IPS DF 4.7 (cell line): Measurements from ENCODE around the gene AMPD2.
"Not testable (repeated sequence)": the region's sequence is repeated elsewhere in the genome, so short reads cannot be mapped to it uniquely, and the experiment has no call there.

ENCODE experiments used
- DNase-seq: peaks from one replicate; pipeline ENCODE4 v3.0.0-alpha.2; 2013; ENCODE audit warnings: low spot score; ENCODE audit errors: extremely low read depth

The AMPD2 gene

DNA sequence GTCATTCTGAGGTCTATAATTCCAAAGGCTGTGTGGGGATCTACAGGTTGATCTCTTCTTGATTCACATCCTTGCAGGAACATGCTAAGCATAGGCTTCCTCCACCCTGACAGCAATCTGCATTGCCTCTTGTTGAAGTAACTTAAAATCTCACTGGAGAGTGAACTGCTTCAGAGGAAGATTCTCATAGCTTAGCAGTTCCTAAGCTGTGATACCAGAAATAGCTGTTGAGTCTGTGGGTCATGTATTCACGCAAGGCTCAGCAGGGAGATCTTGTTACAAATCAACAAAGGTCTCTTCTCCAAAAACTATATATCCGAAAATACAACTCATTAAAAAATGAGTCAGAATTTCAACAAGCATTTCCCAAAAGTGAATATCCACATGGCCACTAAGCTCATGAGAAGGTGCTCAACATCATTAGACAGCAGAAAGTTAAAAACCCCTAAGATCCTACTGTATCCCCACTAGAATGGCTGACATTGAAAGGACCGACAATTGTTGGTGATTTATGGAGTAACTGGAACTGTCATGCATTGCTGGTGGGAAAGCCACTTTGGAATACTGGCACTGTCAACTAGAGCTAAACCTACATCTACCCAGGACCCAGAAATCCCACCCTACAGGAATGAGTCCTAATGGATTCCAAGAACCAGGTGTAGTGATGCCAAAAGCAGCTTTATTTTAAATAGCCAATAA lies 57.2 kb downstream of the AMPD2 start:
- not testable (repeated sequence) for DNase-seq

DNA sequence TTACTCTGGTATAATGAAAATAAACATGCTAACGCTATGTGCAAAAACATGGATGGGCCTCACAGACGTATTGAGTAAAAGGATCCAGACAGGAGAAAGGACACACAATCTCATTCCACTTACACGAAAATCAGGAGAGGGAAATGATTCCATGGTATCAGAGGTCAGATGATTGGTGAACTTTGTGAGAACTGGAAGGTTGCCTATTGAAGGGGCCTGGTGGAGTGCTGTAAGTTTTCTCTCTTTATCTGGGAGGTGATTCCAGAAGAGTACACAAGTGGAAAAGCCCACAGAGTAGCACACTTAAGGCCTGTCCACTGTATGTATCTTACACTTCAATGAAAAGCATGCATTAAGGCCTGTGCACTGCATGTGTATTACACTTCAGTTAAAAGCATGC lies 57.8 kb downstream of the AMPD2 start:
- DNase-seq = no peak

DNA sequence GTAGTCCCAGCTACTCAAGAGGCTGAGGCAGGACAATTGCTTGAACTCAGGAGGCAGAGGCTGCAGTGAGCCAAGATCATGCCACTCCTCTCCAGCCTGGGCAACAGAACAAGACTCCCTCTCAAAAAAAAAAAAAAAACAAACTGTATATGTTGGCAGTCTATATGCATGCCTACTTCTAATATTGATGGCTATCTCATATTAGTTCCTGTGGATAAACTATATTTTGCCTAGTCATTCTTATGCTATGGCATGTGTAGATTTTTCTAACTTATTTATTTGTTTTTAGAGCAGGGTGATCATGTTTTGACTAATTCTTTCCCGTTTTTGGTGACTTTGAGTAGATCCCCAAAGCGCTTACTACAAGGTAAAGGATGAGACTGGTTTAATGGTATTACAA lies 59.0 kb downstream of the AMPD2 start:
- DNase-seq = not testable (repeated sequence)
